SK-N-SH (cell line): ENCODE measurements around the gene AGBL3. TPM values are rescaled to one million over a fixed set of nuclear protein-coding genes. Genes with fewer than 3 reads are reported as not detected.

ENCODE experiments used
- CTCF ChIA-PET: fragments of 300-600, 350-600 bp; formaldehyde crosslinking; extraction: SDS; loops from one replicate; lab custom pipeline; 2021; lab: Yijun Ruan, JAX
- POLR2A ChIA-PET: fragments of 350-600 bp; sonication (Branson Sonifier 250); formaldehyde crosslinking; extraction: SDS; loops from one replicate; lab custom pipeline; 2020; ENCODE audit warnings: antibody characterized with exemption, inconsistent platforms; lab: Yijun Ruan, JAX
- DNase-seq: peaks from one replicate; pipeline ENCODE4 v3.0.0; 2012
- H2AFZ ChIP-seq: fragments of 200-600 bp; sonication (generic); 2 replicates; pipeline ENCODE4 v1.8.1; 2016; ENCODE audit warnings: antibody characterized with exemption, mild to moderate bottlenecking, low read depth
- H3F3A ChIP-seq: fragments of 200-600 bp; sonication (generic); replicated peaks from 2 replicates; pipeline ENCODE3; 2016; ENCODE audit warnings: antibody characterized with exemption, mild to moderate bottlenecking; ENCODE audit not compliant: insufficient read depth
- H3K27ac ChIP-seq, 2 experiments: fragments of 200-500 bp in 1 of 2; fragments of 200-600 bp in 1 of 2; sonication (Bioruptor generic) in 1 of 2; sonication (generic), shearing (Covaris generic) in 1 of 2; 2 replicates each; pipeline versions ENCODE4 v1.5.1 to v1.6.1; 2014 to 2016; ENCODE audit warnings: low read depth in 2 of 2, inconsistent platforms in 1 of 2, low read length in 1 of 2, mild to moderate bottlenecking in 1 of 2, mixed read lengths in 1 of 2
- H3K27me3 ChIP-seq: fragments of 200-600 bp; sonication (generic), shearing (Covaris generic); 2 replicates; pipeline ENCODE4 v1.6.1; 2016; ENCODE audit warnings: mixed run types; ENCODE audit not compliant: insufficient read depth
- H3K36me3 ChIP-seq, 2 experiments: fragments of 200-500 bp in 1 of 2; fragments of 200-600 bp in 1 of 2; sonication (Bioruptor generic) in 1 of 2; sonication (generic) in 1 of 2; replicated peaks in 1 of 2; 2 replicates each; pipeline versions ENCODE3 to v1.5.1; 2014 to 2016; ENCODE audit warnings: low read length in 1 of 2, mild to moderate bottlenecking in 1 of 2; ENCODE audit not compliant: insufficient read depth in 2 of 2, control insufficient read depth in 1 of 2
- H3K4me1 ChIP-seq, 2 experiments: fragments of 200-500 bp in 1 of 2; fragments of 200-600 bp in 1 of 2; sonication (Bioruptor generic) in 1 of 2; sonication (generic), shearing (Covaris generic) in 1 of 2; 2 replicates each; pipeline versions ENCODE4 v1.5.1 to v1.6.1; 2014 to 2016; ENCODE audit warnings: low read depth in 1 of 2, low read length in 1 of 2, mixed run types in 1 of 2; ENCODE audit not compliant: insufficient read depth in 2 of 2, control insufficient read depth in 1 of 2
- H3K4me2 ChIP-seq: fragments of 200-600 bp; sonication (generic), shearing (Covaris generic); 2 replicates; pipeline ENCODE4 v1.6.1; 2017; ENCODE audit warnings: mixed run types
- H3K4me3 ChIP-seq, 2 experiments: fragments of 200-500 bp in 1 of 2; fragments of 200-600 bp in 1 of 2; sonication (Bioruptor generic) in 1 of 2; sonication (generic), shearing (Covaris generic) in 1 of 2; 2 replicates each; pipeline versions ENCODE4 v1.5.1 to v1.8.1; 2014 to 2016; ENCODE audit warnings: low read depth in 2 of 2, inconsistent platforms in 1 of 2, low read length in 1 of 2, mild to moderate bottlenecking in 1 of 2, mixed read lengths in 1 of 2, moderate library complexity in 1 of 2
- H3K79me2 ChIP-seq: fragments of 200-600 bp; sonication (generic); 2 replicates; pipeline ENCODE4 v1.8.1; 2017; ENCODE audit warnings: mild to moderate bottlenecking; ENCODE audit not compliant: insufficient read depth
- H3K9ac ChIP-seq: fragments of 200-600 bp; sonication (generic); 2 replicates; pipeline ENCODE4 v1.6.1; 2017; ENCODE audit warnings: mixed run types
- H3K9me2 ChIP-seq: fragments of 200-600 bp; sonication (generic); 2 replicates; pipeline ENCODE4 v1.6.1; 2017; ENCODE audit warnings: mixed run types
- H3K9me3 ChIP-seq: fragments of 200-600 bp; sonication (generic); 2 replicates; pipeline ENCODE4 v1.6.1; 2017; ENCODE audit warnings: mixed run types, mild to moderate bottlenecking, moderate library complexity
- H4K20me1 ChIP-seq: fragments of 200-600 bp; sonication (generic); 2 replicates; pipeline ENCODE4 v1.6.1; 2017; ENCODE audit warnings: mild to moderate bottlenecking, mixed run types; ENCODE audit not compliant: insufficient read depth
- ELF1 ChIP-seq: IDR thresholded peaks from 2 replicates; pipeline ENCODE4 v1.4.0; 2012
- EZH2phosphoT487 ChIP-seq: fragments of 200-600 bp; sonication (generic); IDR thresholded peaks from 2 replicates; pipeline ENCODE4 v1.6.1; 2017; ENCODE audit warnings: low read depth, mixed run types, mild to moderate bottlenecking, antibody characterized with exemption, moderate library complexity, borderline replicate concordance
- FOXJ3 ChIP-seq: sonication (generic); formaldehyde crosslinking; IDR thresholded peaks from 2 replicates; pipeline ENCODE4 v1.5.1; 2020; ENCODE audit warnings: mild to moderate bottlenecking, missing genetic modification reagents
- FOXM1 ChIP-seq: IDR thresholded peaks from 2 replicates; pipeline ENCODE4 v1.4.0; 2012; ENCODE audit warnings: low read depth, mild to moderate bottlenecking
- JUND ChIP-seq: IDR thresholded peaks from 2 replicates; pipeline ENCODE4 v1.4.0; 2012
- MEF2A ChIP-seq: IDR thresholded peaks from 2 replicates; pipeline ENCODE4 v1.4.0; 2012; ENCODE audit warnings: low read depth, borderline replicate concordance
- MXI1 ChIP-seq: IDR thresholded peaks from 2 replicates; pipeline ENCODE4 v1.6.1; 2012; ENCODE audit warnings: mild to moderate bottlenecking, low read depth, low read length, improper control_type of control experiment
- NFIC ChIP-seq: IDR thresholded peaks from 2 replicates; pipeline ENCODE4 v1.4.0; 2012; ENCODE audit warnings: borderline replicate concordance
- POLR2AphosphoS5 ChIP-seq: IDR thresholded peaks from 2 replicates; pipeline ENCODE4 v1.6.1; 2012; ENCODE audit warnings: low read depth, low read length
- RAD21 ChIP-seq: IDR thresholded peaks from 2 replicates; pipeline ENCODE4 v1.6.1; 2012; ENCODE audit warnings: mild to moderate bottlenecking, low read length
- RCOR1 ChIP-seq: fragments of 150-350 bp; IDR thresholded peaks from 2 replicates; pipeline ENCODE4 v1.6.1; 2017; ENCODE audit warnings: antibody characterized with exemption, low read length
- RFX5 ChIP-seq: IDR thresholded peaks from 2 replicates; pipeline ENCODE4 v1.6.1; 2012; ENCODE audit warnings: mild to moderate bottlenecking, improper control_type of control experiment, low read length
- SMC3 ChIP-seq: IDR thresholded peaks from 2 replicates; pipeline ENCODE4 v1.6.1; 2012; ENCODE audit warnings: low read depth, low read length, improper control_type of control experiment
- TAF1 ChIP-seq: IDR thresholded peaks from 2 replicates; pipeline ENCODE4 v1.6.1; 2012; ENCODE audit warnings: low read depth, mild to moderate bottlenecking, low read length, moderate library complexity, borderline replicate concordance
- TCF12 ChIP-seq: IDR thresholded peaks from 2 replicates; pipeline ENCODE4 v1.4.0; 2012
- YY1 ChIP-seq: IDR thresholded peaks from 2 replicates; pipeline ENCODE4 v1.4.0; 2012; ENCODE audit warnings: low read depth, mild to moderate bottlenecking
- WGBS: methylation state at CpG from one replicate; pipeline ENCODE4 v1.1.6; 2017; ENCODE audit warnings: low lambda C conversion rate; 5-methylcytosine and 5-hydroxymethylcytosine counted together
- polyA plus RNA-seq, 3 experiments: library from polyadenylated mRNA; depleted of rRNA; stranded (reverse); fragments of >200 nt; gene quantifications; 2 replicates each; pipeline ENCODE4 v1.2.3, GENCODE V29; 2012
- TF ChIP-seq, protein P1 (sequence below): IDR thresholded peaks from 2 replicates; pipeline ENCODE4 v1.4.0; 2012; ENCODE audit warnings: low read depth, borderline replicate concordance
- TF ChIP-seq, protein P2 (sequence below): IDR thresholded peaks from 2 replicates; pipeline ENCODE4 v1.4.0; 2012; ENCODE audit warnings: low read depth, borderline replicate concordance
- TF ChIP-seq, protein P3 (sequence below): fragments of 150-350 bp; IDR thresholded peaks from 2 replicates; pipeline ENCODE4 v1.6.1; 2017; ENCODE audit warnings: antibody characterized with exemption, low read length, low read depth, borderline replicate concordance

Gene AGBL3
- polyA plus RNA-seq, 1 of the 3 experiments (the other 2 are of a cell fraction) = 0.35 TPM

DNA sequence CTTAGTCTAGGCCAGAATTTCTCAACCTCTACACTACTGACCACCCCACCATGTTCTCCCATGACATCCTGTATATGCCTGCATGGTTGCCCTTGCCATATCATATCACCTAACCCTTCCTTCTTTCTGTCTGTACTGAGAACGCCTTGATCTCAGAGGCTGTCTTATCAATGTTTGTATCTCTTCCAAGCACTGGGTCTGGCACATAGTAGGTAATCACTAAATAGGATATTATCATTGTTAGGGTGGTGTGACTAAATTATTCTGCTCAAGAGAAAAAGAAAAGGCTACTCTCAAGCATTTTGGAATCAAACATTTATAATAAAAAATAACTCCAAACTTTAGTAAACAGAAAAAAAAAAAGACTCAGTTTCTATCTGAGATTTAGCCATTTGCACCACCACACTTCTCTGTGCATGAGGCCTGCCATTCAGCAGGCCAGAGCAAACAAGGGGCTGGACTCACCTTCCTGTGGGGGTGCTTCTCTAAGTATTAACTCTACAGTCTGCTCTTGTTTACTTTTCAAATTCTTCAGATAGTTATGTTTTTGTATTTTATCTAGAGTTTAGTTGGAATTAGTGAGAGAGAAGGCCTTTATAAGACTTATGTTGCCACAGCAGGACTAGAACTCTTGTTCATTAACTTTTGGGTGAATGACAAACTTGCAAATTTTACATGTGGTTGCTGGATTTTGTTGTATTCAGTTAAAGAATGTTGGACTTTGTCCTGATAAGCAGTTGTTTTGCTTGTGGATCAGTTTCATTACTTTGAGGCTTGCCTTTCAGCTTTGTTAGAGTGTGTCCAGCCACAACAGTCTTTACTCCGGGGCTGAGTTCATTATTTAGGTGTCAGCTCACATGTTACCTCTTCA, 5.4 kb downstream of the AGBL3 start:
- Histone ChIP-seq H3K9me3 (0 out of 2 replicates have a peak, but pooled peaks cover 4% of the 10 kb centered on the region), H3F3A (no peaks in the 10 kb centered on the region), H4K20me1 (no peaks in the 10 kb centered on the region), H3K4me2 (no peak overlapping the region), H3K27ac (no peak overlapping the region)
- no peak for TF ChIP-seq TCF12
- TF ChIP-seq RCOR1 = no peak
- no peak for TF ChIP-seq FOXM1
- TF ChIP-seq, protein P1, sequence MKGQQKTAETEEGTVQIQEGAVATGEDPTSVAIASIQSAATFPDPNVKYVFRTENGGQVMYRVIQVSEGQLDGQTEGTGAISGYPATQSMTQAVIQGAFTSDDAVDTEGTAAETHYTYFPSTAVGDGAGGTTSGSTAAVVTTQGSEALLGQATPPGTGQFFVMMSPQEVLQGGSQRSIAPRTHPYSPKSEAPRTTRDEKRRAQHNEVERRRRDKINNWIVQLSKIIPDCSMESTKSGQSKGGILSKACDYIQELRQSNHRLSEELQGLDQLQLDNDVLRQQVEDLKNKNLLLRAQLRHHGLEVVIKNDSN = no peak
- TF ChIP-seq ELF1 = no peak
- TF ChIP-seq RAD21 = no peak
- no peak for TF ChIP-seq TAF1
- no peak for TF ChIP-seq FOXJ3 (CRISPR knock-in tag)
- no peak for TF ChIP-seq MEF2A
- no peak for TF ChIP-seq NFIC
- TF ChIP-seq, protein P2, sequence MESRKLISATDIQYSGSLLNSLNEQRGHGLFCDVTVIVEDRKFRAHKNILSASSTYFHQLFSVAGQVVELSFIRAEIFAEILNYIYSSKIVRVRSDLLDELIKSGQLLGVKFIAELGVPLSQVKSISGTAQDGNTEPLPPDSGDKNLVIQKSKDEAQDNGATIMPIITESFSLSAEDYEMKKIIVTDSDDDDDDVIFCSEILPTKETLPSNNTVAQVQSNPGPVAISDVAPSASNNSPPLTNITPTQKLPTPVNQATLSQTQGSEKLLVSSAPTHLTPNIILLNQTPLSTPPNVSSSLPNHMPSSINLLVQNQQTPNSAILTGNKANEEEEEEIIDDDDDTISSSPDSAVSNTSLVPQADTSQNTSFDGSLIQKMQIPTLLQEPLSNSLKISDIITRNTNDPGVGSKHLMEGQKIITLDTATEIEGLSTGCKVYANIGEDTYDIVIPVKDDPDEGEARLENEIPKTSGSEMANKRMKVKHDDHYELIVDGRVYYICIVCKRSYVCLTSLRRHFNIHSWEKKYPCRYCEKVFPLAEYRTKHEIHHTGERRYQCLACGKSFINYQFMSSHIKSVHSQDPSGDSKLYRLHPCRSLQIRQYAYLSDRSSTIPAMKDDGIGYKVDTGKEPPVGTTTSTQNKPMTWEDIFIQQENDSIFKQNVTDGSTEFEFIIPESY = no peak
- TF ChIP-seq EZH2phosphoT487 = no peak
- no peak for TF ChIP-seq YY1
- TF ChIP-seq POLR2AphosphoS5 = no peak
- TF ChIP-seq, protein P3, sequence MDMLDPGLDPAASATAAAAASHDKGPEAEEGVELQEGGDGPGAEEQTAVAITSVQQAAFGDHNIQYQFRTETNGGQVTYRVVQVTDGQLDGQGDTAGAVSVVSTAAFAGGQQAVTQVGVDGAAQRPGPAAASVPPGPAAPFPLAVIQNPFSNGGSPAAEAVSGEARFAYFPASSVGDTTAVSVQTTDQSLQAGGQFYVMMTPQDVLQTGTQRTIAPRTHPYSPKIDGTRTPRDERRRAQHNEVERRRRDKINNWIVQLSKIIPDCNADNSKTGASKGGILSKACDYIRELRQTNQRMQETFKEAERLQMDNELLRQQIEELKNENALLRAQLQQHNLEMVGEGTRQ = no peak
- no peak for TF ChIP-seq SMC3
- TF ChIP-seq RFX5 = no peak
- no peak for TF ChIP-seq JUND
- TF ChIP-seq MXI1 = no peak
- TF ChIP-seq, all 33 proteins: peak for 0
- POLR2A ChIA-PET = no interaction called here
- H3K79me2 ChIP-seq = peaks cover 21% of the 10 kb centered on the region
- H2AFZ ChIP-seq = no peak overlapping the region
- peaks cover 26 to 59% of the 10 kb centered on the region in 2 experiments for H3K36me3 ChIP-seq
- DNase-seq = no peak
- 88% methylated on average over 2 of the region's 2 CpGs for WGBS
- no peaks in the 10 kb centered on the region; the same call in 1 of the 2 replicates for H3K9me2 ChIP-seq
- H3K27me3 ChIP-seq = no peaks in the 10 kb centered on the region
- peaks cover 0 to 16% of the 10 kb centered on the region in 2 experiments; a peak in 2 of 4 replicates for H3K4me1 ChIP-seq
- CTCF ChIA-PET = no interaction called here
- H3K9ac ChIP-seq = no peak overlapping the region
- H3K4me3 ChIP-seq = no peak overlapping the region
